ENCODE measurements around the gene ZFP36. TPM values are rescaled to one million over a fixed set of nuclear protein-coding genes. Genes with fewer than 3 reads are reported as not detected.

Gene ZFP36
- polyA plus RNA-seq, 3 donors, result 29.0 to 60.1 (median 58.5) TPM

- no peak for DNase-seq (ENCODE audit: extremely low read depth in 1 of 11, low read depth in 9 of 11, low spot score in 4 of 11)
Measured at GRCh38 chr19:39379865-39380396, 26.7 kb upstream of the ZFP36 start.

GRCh38 chr19:39380521-39381502 lies 25.8 kb upstream of the ZFP36 start:
- DNase-seq (ENCODE audit: extremely low read depth in 1 of 11, low read depth in 9 of 11, low spot score in 4 of 11), result no peak

- DNase-seq (ENCODE audit: extremely low read depth in 1 of 11, low read depth in 9 of 11, low spot score in 4 of 11), result no peak
Measured at GRCh38 chr19:39381910-39382611, 24.6 kb upstream of the ZFP36 start.

- DNase-seq (ENCODE audit: extremely low read depth in 1 of 11, low read depth in 9 of 11, low spot score in 4 of 11), result no peak
Measured at GRCh38 chr19:39382991-39383828, 23.4 kb upstream of the ZFP36 start.

- DNase-seq (ENCODE audit: extremely low read depth in 1 of 11, low read depth in 9 of 11, low spot score in 4 of 11), result no peak
Measured at GRCh38 chr19:39384839-39385568, 21.6 kb upstream of the ZFP36 start.

- DNase-seq (ENCODE audit: extremely low read depth in 1 of 11, low read depth in 9 of 11, low spot score in 4 of 11), result no peak
Measured at GRCh38 chr19:39385629-39386411, 20.8 kb upstream of the ZFP36 start.

GRCh38 chr19:39386557-39386956 lies 20.1 kb upstream of the ZFP36 start:
- no peak for DNase-seq (ENCODE audit: extremely low read depth in 1 of 11, low read depth in 9 of 11, low spot score in 4 of 11)

- DNase-seq (ENCODE audit: extremely low read depth in 1 of 11, low read depth in 9 of 11, low spot score in 4 of 11), result no peak
Measured at GRCh38 chr19:39388657-39389056, 18.0 kb upstream of the ZFP36 start.

- DNase-seq (ENCODE audit: extremely low read depth in 1 of 11, low read depth in 9 of 11, low spot score in 4 of 11), result no peak
Measured at GRCh38 chr19:39389631-39390414, 16.8 kb upstream of the ZFP36 start.

GRCh38 chr19:39390451-39390750 lies 16.2 kb upstream of the ZFP36 start:
- peak in 1 of 11 donors; percentile 51 for DNase-seq (ENCODE audit: extremely low read depth in 1 of 11, low read depth in 9 of 11, low spot score in 4 of 11)

GRCh38 chr19:39390751-39391437 lies 15.8 kb upstream of the ZFP36 start, which contains the start of the genes MED29 and PAF1:
TSS of gene MED29 (plus strand) at chr19:39391378. CDS start at chr19:39391423, 45 bp downstream.
TSS of gene PAF1 (minus strand) at chr19:39391106. CDS start at chr19:39390864, 242 bp downstream.
- DNase-seq (ENCODE audit: extremely low read depth in 1 of 11, low read depth in 9 of 11, low spot score in 4 of 11), result peak; percentile 98 to 100 (median 99)

- peak in 4 of 11 donors; percentile 61 to 78 (median 66) for DNase-seq (ENCODE audit: extremely low read depth in 1 of 11, low read depth in 9 of 11, low spot score in 4 of 11)
Measured at GRCh38 chr19:39397360-39398296, 9.0 kb upstream of the ZFP36 start.

GRCh38 chr19:39398297-39398864 lies 8.3 kb upstream of the ZFP36 start:
- no peak for DNase-seq (ENCODE audit: extremely low read depth in 1 of 11, low read depth in 9 of 11, low spot score in 4 of 11)

GRCh38 chr19:39399668-39400050 lies 7.0 kb upstream of the ZFP36 start:
- no peak for DNase-seq (ENCODE audit: extremely low read depth in 1 of 11, low read depth in 9 of 11, low spot score in 4 of 11)

GRCh38 chr19:39400061-39400460 lies 6.6 kb upstream of the ZFP36 start:
- no peak for DNase-seq (ENCODE audit: extremely low read depth in 1 of 11, low read depth in 9 of 11, low spot score in 4 of 11)

Data from renal cortex interstitium (tissue), 11 donors.